Measurements from ENCODE around the gene INPP4A.

Gene INPP4A

DNA sequence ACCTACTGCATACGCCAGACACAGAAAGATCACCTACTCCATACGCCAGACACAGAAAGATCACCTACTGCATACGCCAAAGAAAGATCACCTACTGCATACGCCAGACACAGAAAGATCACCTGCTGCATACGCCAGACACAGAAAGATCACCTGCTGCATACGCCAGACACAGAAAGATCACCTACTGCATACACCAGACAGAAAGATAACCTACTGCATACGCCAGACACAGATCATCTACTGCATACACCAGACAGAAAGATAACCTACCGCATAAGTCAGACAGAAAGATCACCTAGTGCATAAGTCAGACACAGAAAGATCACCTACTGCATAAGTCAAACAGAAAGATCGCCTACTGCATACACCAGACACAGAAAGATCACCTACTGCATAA, 137.9 kb downstream of the INPP4A start:
- H3K27ac ChIP-seq, result no peak overlapping the region
- no peak for TF ChIP-seq ZFX (IDR thresholded peaks at IDR 0.05; ENCODE audit: borderline replicate concordance)
- TF ChIP-seq, protein P1, sequence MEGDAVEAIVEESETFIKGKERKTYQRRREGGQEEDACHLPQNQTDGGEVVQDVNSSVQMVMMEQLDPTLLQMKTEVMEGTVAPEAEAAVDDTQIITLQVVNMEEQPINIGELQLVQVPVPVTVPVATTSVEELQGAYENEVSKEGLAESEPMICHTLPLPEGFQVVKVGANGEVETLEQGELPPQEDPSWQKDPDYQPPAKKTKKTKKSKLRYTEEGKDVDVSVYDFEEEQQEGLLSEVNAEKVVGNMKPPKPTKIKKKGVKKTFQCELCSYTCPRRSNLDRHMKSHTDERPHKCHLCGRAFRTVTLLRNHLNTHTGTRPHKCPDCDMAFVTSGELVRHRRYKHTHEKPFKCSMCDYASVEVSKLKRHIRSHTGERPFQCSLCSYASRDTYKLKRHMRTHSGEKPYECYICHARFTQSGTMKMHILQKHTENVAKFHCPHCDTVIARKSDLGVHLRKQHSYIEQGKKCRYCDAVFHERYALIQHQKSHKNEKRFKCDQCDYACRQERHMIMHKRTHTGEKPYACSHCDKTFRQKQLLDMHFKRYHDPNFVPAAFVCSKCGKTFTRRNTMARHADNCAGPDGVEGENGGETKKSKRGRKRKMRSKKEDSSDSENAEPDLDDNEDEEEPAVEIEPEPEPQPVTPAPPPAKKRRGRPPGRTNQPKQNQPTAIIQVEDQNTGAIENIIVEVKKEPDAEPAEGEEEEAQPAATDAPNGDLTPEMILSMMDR (IDR thresholded peaks at IDR 0.05), result no peak

DNA sequence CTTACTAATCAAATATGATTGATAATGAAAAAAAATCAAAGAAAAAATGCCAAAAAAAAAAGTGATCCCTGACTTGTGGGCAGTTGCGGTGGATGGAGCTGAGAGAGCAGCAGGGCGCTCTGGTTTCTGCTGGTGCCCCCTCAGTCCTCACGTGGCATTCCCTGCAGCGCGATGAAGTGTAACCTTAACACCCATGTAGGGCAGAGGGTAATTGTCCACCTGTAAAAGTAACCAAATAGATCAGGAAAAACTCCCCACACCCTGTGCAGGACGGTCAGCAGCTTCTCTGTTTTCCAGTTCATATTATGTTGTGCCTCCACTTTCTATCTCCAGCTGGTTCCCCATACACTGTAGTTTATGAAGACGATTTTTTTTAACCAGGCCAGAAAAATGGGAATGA, 138.6 kb downstream of the INPP4A start:
- no peak for TF ChIP-seq ZFX (IDR thresholded peaks at IDR 0.05; ENCODE audit: borderline replicate concordance)
- TF ChIP-seq, protein P1 (IDR thresholded peaks at IDR 0.05), result no peak
- H3K27ac ChIP-seq, result no peak overlapping the region

DNA sequence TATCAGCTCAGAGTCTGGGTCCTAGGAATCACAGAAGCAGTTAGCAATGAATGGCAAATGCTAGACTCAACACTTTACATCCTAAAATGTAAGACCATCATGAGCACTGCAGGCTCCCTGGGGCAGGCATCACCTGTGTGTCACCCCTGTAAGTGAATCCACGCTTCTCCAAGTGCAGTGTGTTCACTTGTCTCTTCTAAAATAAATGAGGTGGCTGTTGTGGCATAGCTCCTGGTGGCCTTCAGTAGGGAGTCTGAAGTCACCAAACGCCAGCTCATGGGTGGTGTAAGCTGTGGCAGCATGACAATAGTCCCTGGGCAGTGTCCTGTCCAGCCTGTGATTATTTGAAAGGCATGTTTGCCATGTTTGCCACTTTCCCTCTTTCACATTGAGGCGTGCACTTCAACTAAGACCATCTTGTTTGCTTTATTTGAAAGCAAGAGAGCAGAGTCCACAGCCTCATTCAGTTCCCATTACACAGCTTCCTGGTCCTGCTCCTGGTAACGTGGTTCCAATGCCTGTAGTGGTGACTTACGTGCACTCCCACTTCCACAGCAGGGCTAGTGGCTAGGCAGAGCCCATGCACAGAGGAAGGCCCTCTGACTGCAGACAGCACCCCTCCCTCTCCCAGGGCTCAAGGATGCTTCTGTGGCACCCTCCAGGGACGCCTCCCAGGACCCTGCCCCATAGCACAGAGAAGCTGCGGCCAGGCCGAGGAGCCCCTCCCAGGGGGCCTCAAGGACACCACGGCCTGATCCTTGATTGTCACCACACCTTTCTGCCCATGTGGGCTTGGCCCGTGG, 139.4 kb downstream of the INPP4A start:
- no peak overlapping the region for H3K27ac ChIP-seq
- TF ChIP-seq ZFX (IDR thresholded peaks at IDR 0.05; ENCODE audit: borderline replicate concordance), result no peak
- TF ChIP-seq, protein P1 (IDR thresholded peaks at IDR 0.05), result no peak

DNA sequence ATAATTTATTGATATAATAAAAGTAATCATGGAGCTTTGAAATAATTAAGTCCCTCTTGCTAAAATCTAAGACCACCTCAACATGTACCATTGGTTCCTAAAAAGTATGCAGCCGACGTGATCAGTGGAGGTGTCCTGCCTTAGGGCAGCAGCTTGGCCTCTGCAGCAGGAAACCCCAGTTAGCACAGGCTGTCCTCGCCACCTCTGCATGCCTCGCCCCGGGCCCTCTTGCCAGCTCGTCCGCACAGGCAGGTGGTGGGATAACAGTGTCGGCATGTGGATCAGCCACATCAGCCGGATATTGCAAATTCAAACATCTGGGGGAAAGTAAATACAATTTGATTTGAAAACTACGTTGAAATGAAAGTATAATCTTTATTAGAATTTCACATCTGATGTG, 140.7 kb downstream of the INPP4A start:
- no peak overlapping the region for H3K27ac ChIP-seq
- TF ChIP-seq, protein P1 (IDR thresholded peaks at IDR 0.05), result no peak
- TF ChIP-seq ZFX (IDR thresholded peaks at IDR 0.05; ENCODE audit: borderline replicate concordance), result no peak

DNA sequence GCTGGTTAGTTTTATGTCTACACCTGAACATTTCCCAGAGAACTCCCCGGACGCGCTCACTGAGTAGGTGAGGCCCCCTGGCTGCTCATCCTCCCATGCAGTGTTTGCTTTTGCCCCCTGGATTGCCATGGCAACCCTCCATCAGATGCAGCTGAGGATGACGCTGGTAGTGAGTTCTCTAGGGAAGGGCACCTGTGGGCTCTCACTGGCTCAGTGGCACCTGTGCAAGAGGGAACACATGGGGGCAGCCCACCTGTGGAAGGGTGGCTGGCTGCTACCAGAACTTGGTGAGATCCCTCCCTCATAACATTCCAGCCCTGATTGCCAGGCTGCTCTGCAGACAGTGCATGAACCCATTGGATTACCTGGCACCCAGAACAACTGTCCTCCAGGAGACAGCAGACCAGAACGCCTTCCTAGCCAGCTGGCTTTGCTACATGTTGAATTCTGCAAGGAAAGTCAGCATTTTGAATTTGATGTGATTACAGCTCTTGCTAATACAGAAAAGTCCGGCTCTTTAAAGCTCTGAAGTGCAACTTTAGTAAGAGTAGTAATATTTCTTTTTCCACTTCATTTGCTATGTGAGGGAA, 142.0 kb downstream of the INPP4A start:
- no peak overlapping the region for H3K27ac ChIP-seq

DNA sequence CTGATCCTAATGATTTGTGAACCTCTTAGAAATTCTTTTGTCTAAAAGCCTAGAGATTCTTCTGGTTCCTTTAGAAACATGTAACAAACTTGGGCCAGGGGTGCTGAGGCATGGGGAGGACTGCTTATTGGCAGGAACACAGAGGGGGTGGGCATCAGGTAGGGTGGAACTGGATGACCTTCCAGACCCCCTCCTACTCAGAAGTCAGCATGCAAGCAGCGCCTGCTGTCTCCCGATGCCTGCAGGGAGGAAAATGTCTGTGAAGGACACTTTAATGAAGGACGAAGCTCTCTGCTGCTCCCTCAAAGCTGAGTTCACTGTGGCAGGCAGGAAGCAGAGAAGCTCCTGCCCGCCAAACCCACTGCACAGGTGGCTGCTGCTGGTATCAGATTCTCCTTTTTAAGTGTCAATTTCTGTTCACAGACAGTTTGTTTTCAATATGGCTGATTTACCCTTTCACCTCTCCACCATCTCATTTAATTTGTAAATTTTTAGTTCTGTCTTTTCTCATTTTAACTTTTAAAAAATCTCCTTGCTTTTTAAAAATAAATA, 144.3 kb downstream of the INPP4A start:
- H3K27ac ChIP-seq, result no peak overlapping the region
- TF ChIP-seq ZFX (IDR thresholded peaks at IDR 0.05; ENCODE audit: borderline replicate concordance), result no peak
- TF ChIP-seq, protein P1 (IDR thresholded peaks at IDR 0.05), result no peak

More for the DNA sequence above, 142.0 kb downstream of the INPP4A start:
- TF ChIP-seq ZFX (IDR thresholded peaks at IDR 0.05; ENCODE audit: borderline replicate concordance), result no peak
- TF ChIP-seq, protein P1 (IDR thresholded peaks at IDR 0.05), result no peak

DNA sequence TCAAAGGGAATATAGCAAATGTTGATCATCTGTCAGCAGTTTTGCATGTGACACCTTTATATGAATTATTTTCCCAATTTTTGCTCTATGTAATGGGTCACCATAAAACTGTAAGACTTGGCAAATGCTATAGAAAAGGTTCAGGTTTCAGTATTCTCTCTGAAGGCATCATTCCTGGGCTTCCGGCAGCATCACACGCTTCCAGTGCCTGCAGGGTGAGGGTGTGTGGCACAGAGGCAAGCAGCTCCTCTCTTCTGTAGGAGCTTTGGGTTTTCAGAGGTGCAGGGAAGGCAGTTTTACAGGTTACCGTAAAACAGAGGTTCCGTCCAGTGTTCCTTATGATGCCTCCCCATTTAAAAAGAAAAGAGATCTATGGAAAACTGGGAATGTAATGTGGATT, 144.8 kb downstream of the INPP4A start:
- no peak for TF ChIP-seq ZFX (IDR thresholded peaks at IDR 0.05; ENCODE audit: borderline replicate concordance)
- TF ChIP-seq, protein P1 (IDR thresholded peaks at IDR 0.05), result no peak
- H3K27ac ChIP-seq, result no peak overlapping the region

All from 22Rv1 (cell line).